Measurements from ENCODE around the gene CYP39A1. TPM values are rescaled to one million over a fixed set of nuclear protein-coding genes. Genes with fewer than 3 reads are reported as not detected.

Gene CYP39A1
- total and polyA plus RNA-seq, 2 experiments from 2014 or later = 1.5 to 3.5 TPM

- no peaks in the 10 kb centered on the region for H3K4me1 ChIP-seq (ENCODE audit: insufficient read depth)
- Mint-ChIP-seq H3K4me1 (no peaks in the 10 kb centered on the region), H3K4me3 (no peak overlapping the region), H3K27ac (no peak overlapping the region), H3K9me3 (no peaks in the 10 kb centered on the region), H3K36me3 (ENCODE audit: low read depth) (no peaks in the 10 kb centered on the region), H3K27me3 (ENCODE audit: insufficient read depth, low read depth, poor library complexity) (peaks cover 6% of the 10 kb centered on the region)
- no peak for ATAC-seq
- no peaks in the 10 kb centered on the region for H3K36me3 ChIP-seq (ENCODE audit: insufficient read depth)
- no peaks in the 10 kb centered on the region for H4K20me1 ChIP-seq (replicated peaks; ENCODE audit: insufficient read depth)
- H3K4me3 ChIP-seq = no peak overlapping the region
- DNase-seq (ENCODE audit: low spot score) = no peak
- H2AFZ ChIP-seq = no peak overlapping the region
- H3F3A ChIP-seq (replicated peaks; ENCODE audit: low read depth) = no peaks in the 10 kb centered on the region
- H3K79me2 ChIP-seq (replicated peaks; ENCODE audit: insufficient read depth) = no peaks in the 10 kb centered on the region
- no peak overlapping the region for H3K4me2 ChIP-seq
- TF ChIP-seq REST (IDR thresholded peaks at IDR 0.05; ENCODE audit: unreplicated experiment) = no peak
- no peak for TF ChIP-seq JUNB (IDR thresholded peaks at IDR 0.05; ENCODE audit: unreplicated experiment)
- no peak for TF ChIP-seq EZH2 (IDR thresholded peaks at IDR 0.05; ENCODE audit: low read depth, unreplicated experiment)
- no peak for TF ChIP-seq ZNF114 (CRISPR knock-in tag; IDR thresholded peaks at IDR 0.05)
- no peak for TF ChIP-seq ETS1 (IDR thresholded peaks at IDR 0.05)
- no peak for TF ChIP-seq CTCF (conservative IDR thresholded peaks at IDR 0.05; ENCODE audit: low read depth in 2 of 2)
- TF ChIP-seq NANOG (IDR thresholded peaks at IDR 0.05; ENCODE audit: borderline replicate concordance) = no peak
- no peak for TF ChIP-seq POLR2AphosphoS5 (IDR thresholded peaks at IDR 0.05; ENCODE audit: low read depth)
- TF ChIP-seq ZNF462 (CRISPR knock-in tag; IDR thresholded peaks at IDR 0.05) = no peak
- no peak for TF ChIP-seq EZH2phosphoT487 (IDR thresholded peaks at IDR 0.05; ENCODE audit: unreplicated experiment)
- no peak for TF ChIP-seq ZNF331 (CRISPR knock-in tag; IDR thresholded peaks at IDR 0.05; ENCODE audit: low read depth)
- no peak for TF ChIP-seq STAT1 (IDR thresholded peaks at IDR 0.05; ENCODE audit: unreplicated experiment)
- no peak for TF ChIP-seq CREB1 (CRISPR knock-in tag; IDR thresholded peaks at IDR 0.05; ENCODE audit: low read depth)
- H3K27ac ChIP-seq (ENCODE audit: low read depth) = no peak overlapping the region
- no peaks in the 10 kb centered on the region for H3K9me2 ChIP-seq (ENCODE audit: insufficient read depth)
- H3K27me3 ChIP-seq (ENCODE audit: insufficient read depth) = no peaks in the 10 kb centered on the region
Observed at GRCh38 chr6:46684771-46685170, 32.2 kb upstream of the CYP39A1 start.
